HL-60/S4 treated with retinoic acid at 250 ng/mL for 4 days and 3 days (cell line): ENCODE results near the gene WASL.
"Not testable (repeated sequence)": the region's sequence is repeated elsewhere in the genome, so short reads cannot be mapped to it uniquely, and the experiment has no call there.

Experiments used
- in situ Hi-C: fragments of 300-500 bp; cut with MboI; formaldehyde crosslinking; loops from 2 replicates; pipeline ENCODE4 v1.7.0; 2022; ENCODE audit warnings: low sequenced_read_pairs

WASL gene

DNA sequence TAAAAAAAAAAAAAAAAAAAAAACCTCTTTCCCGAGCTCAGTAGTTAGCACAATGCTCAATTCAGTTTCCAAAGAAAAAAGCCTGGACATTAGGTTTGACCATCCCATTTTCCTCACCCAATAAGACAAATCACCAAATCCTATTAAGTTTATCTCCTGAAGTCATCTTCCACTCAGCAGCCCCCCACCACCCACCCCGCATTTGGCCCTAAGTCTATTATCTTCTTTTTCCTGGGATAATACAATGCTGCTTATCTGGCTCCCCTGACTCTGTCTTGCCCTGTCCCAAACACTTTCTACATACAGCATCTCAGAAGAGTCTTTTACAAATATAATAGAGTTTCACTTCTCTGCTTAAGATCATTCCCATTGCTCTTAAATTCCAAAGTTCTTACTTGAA lies 110.9 kb downstream of the WASL start:
- in situ Hi-C loops, result no loop called here

DNA sequence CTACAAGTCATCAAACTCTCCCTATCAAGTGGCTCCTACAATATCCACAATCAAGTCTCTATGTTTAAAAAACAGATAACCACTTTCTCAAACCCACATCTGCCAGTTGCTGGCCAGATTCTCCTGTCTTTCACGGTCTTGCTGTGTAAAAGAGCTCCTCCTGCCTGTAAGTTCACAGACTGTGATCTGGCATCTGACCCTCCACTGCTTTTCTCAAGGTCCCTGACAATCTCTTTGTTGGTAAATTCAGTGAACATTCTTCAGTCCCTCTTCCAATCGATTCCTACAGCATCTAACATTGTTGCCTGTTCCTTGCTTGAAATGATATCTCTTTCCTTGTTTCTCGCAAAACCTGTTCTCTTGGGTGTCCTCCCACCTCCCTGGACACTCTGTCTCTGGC lies 111.6 kb downstream of the WASL start:
- in situ Hi-C loops, result no loop called here

DNA sequence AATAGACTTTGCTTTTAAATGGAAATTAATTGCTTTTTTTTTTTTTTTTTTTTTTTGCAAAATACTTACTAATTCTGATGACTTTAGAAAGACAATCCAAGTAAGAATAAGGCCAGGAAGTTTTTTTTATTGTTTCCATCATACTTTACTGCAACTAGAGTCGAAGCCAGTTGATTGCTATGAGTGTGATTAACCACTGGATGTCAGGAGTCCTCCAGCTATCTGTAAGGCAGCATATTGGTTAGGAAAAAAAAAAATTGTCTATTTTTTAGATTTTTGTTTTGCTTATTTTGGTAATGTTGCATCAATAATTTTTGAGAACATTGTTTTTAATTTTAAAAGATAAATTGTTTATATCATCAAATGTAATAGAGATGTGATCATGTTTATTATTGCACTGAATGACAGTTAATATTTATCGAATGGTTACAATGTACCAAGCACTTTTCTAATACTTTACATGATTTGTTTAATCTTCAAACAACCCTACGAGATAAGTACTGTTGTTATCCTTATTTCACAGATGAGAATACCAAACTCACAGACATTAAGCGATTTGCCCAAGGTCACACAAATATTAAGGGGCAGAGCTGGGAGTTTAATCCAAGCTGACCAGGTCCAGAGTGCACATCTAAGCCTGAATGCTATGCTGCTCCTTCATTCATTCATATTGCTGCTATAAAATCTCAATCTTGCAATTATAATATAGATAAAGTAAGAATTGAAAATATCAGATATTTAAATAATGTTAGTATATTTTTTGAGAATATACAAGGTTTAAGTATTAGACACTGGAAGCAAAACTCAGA lies 113.0 kb downstream of the WASL start:
- in situ Hi-C loops, result no loop called here

DNA sequence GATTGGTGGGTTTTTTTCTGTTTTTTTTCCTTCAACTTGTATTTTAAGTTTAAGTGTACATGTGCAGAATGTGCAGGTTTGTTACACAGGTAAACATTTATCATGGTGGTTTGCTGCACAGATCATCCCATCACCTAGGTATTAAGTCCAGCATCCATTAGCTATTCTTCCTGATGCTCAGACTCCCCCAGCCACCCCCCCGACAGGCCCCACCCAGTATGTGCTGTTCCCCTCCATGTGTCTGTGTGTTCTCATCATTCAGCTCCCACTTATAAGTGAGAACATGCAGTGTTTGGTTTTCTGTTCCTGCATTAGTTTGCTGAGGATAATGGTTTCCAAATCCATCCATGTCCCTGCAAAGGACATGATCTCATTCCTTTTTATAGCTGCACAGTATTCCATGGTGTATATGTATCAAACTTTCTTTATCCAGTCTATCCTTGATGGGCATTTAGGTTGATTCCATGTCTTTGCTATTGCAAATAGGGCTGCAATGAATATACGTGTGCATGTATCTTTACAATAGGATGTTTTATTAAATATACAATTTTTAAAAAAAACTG lies 114.7 kb downstream of the WASL start:
- in situ Hi-C loops, result not testable (repeated sequence)

DNA sequence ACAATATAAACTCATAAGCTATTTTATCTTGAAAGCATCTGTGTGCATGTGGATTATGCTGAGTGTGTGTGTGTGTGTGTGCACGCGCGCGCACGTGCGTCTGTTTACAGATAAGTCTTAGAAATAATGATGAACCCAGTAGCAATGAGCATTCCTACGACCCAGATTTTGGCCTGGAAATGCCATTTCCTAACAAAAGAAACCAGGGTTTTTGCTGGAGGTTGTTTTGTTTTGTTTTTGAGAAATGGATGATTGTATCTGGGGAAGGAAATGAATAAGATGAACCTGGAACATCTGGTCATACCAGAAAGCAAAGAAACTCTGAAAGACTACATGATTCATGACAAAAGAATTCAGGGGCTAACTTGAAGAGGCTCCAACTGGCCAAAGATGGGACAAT lies 115.2 kb downstream of the WASL start:
- in situ Hi-C loops, result no loop called here

DNA sequence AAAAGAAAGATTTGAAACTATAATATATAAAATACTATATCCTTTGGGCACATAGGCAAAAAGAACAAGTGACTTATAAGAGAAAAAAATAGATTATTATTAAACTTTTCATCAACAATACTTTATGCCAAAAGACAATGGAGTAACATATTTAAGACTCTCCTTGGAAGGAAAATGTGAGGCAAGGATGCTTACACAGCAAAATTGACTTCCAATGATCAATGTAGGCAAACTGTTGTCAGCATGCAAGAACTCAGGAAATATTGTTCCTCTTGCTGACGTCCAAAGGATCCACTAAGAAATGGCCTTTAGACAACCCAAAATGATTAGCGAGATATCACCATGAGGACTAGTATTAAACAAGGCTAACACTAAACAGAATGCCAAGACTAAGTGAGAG lies 116.0 kb downstream of the WASL start:
- in situ Hi-C loops, result no loop called here
